ENCODE data around the gene UTP25. TPM values are rescaled to one million over a fixed set of nuclear protein-coding genes. Genes with fewer than 3 reads are reported as not detected.

UTP25 gene
- total and polyA plus RNA-seq, 12 donors, result 2.2 to 11.6 (median 7.8) TPM

DNA sequence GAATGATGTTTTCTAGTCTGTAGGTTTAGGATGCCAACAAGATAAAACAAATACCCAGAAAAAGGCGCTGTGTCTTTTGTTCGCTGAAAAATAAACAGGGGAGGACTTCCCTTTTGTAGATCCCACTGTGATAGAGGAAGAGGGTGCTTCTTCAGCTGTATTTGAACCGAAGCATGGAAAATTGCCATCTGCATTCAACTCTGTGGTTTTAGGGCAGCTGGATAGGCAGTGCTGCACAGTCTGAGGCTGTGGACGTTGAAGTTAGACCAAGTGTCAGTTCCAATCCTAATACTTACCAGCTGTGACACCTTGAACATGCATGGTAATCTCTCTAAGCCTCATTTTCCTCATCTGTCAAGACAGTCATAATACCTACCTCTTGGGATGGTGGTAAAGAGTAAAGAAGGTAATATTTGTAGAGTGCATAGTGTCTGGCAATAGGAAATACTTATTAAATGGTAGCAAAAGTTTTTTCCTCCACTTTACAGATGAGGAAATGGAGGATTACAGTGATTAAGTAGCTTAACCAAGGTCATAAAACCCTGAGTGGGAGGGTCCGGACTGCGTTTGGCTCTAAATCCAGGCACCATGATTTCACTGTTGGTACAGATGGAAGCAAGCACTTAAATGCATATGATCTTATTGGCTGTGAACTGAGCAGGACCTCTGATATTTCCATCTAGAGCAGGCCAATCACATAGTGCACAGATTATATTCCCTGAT lies 48.5 kb downstream of the UTP25 start:
- WGBS, 4 donors, result 80 to 83% (median 81%) methylated on average over 6 of the region's 6 CpGs

DNA sequence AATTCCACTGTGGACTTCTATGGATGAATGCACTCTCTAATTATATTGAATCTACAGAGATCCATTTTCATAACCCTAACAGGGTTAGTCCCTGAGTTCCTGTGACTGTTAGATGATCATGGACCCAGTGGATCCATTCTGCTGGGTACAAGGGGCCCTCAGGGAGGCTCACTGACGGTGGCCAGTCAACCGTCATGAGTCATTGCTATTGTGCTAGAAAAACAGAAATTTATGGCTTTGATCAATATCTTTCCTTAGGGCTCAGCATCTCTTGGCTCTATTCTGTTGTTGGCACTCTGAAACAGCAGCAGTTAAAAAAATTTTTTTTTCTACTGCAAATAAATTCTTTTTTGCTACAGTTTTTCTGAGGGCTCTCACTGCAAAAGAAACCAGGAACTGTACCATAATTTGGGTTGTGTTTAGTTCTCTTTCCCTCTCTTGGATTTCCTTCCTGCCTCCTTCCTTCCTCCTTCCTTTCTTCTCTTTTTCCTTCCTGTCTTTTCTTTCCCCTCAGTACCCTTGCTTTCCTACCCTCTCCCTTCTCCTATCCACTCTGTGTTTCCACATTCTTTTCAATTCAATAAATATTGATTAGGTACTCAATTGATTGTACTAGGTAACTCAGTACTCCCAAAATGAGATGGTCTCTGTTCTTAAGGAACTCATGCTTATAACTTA lies 49.5 kb downstream of the UTP25 start:
- intact Hi-C loops (cut with DNase I), result no loop called here
- WGBS, 4 donors, result 41 to 55% (median 44%) methylated on average over 2 of the region's 2 CpGs
- no peaks in the 10 kb centered on the region for H3K4me1 ChIP-seq (replicated peaks in 1 of 2)

More for the DNA sequence above, 48.5 kb downstream of the UTP25 start:
- no peaks in the 10 kb centered on the region for H3K36me3 ChIP-seq (replicated peaks in 1 of 2)
- H3K27me3 ChIP-seq, result no peaks in the 10 kb centered on the region
- DNase-seq, result no peak
- no peaks in the 10 kb centered on the region for H3K4me1 ChIP-seq (replicated peaks in 1 of 2)
- H3K27ac ChIP-seq, result no peak overlapping the region
- no peak overlapping the region for H3K4me3 ChIP-seq
- intact Hi-C loops (cut with DNase I), result no loop called here
- H3K9me3 ChIP-seq (replicated peaks in 1 of 3), result no peaks in the 10 kb centered on the region
- TF ChIP-seq, protein P1, sequence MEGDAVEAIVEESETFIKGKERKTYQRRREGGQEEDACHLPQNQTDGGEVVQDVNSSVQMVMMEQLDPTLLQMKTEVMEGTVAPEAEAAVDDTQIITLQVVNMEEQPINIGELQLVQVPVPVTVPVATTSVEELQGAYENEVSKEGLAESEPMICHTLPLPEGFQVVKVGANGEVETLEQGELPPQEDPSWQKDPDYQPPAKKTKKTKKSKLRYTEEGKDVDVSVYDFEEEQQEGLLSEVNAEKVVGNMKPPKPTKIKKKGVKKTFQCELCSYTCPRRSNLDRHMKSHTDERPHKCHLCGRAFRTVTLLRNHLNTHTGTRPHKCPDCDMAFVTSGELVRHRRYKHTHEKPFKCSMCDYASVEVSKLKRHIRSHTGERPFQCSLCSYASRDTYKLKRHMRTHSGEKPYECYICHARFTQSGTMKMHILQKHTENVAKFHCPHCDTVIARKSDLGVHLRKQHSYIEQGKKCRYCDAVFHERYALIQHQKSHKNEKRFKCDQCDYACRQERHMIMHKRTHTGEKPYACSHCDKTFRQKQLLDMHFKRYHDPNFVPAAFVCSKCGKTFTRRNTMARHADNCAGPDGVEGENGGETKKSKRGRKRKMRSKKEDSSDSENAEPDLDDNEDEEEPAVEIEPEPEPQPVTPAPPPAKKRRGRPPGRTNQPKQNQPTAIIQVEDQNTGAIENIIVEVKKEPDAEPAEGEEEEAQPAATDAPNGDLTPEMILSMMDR (IDR thresholded peaks at IDR 0.05), result no peak
- TF ChIP-seq POLR2A (IDR thresholded peaks at IDR 0.05), result no peak

DNA sequence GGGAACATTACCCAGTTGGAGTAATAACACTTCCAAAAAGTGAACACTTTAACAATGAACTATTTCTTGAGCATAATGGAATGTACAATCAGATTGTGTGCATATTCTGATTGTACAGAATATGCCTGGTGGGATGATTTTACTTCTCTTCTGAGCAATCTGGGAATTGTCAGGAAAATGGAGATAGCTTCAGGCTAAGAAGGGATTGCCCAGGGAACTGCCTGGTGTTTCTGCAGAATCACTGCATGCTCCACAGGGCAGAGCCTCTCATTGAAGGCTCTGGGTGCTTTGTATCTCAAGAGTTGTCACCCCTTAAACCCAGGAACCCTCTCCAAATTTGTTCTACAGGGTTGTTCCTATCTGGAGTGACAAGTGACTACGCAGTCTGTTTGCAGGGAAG lies 51.2 kb downstream of the UTP25 start:
- no peak for TF ChIP-seq POLR2A (IDR thresholded peaks at IDR 0.05)
- TF ChIP-seq, protein P1 (IDR thresholded peaks at IDR 0.05), result no peak
- DNase-seq, result no peak
- Histone ChIP-seq H3K9me3 (replicated peaks in 1 of 3) (no peaks in the 10 kb centered on the region), H3K36me3 (replicated peaks in 1 of 2) (no peaks in the 10 kb centered on the region), H3K4me3 (no peak overlapping the region), H3K27me3 (no peaks in the 10 kb centered on the region), H3K4me1 (replicated peaks in 1 of 2) (no peaks in the 10 kb centered on the region), H3K27ac (no peak overlapping the region)
- WGBS, 4 donors, result 82 to 100% (median 91%) methylated on average over 1 of the region's 1 CpG; no CpG with 5 or more reads in 1 of the 4 donors
- intact Hi-C loops (cut with DNase I), result no loop called here

More for the DNA sequence above, 49.5 kb downstream of the UTP25 start:
- Histone ChIP-seq H3K27me3 (no peaks in the 10 kb centered on the region), H3K36me3 (replicated peaks in 1 of 2) (no peaks in the 10 kb centered on the region), H3K27ac (no peak overlapping the region), H3K9me3 (replicated peaks in 1 of 3) (no peaks in the 10 kb centered on the region), H3K4me3 (no peak overlapping the region)
- DNase-seq, result no peak
- TF ChIP-seq, protein P1 (IDR thresholded peaks at IDR 0.05), result no peak
- TF ChIP-seq POLR2A (IDR thresholded peaks at IDR 0.05), result no peak

DNA sequence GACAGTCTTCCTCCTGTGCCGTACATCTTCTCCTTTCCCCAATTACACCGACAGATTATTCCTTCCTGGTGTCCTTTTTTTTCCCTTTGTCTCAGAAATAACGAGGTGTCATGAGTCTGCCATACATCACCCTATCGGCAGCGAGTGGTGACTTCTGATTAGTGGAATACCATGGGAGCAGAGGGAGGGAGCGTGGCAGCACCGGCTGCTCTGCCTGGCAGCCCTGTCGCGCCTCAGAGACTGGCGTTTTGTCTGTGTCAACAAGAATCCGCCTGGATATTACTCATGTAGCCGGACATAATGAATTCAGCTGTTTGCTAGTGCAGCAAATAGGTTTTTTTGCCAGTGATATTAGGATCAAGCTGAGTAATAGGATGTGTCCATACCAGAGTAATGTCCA lies 51.8 kb downstream of the UTP25 start:
- no peaks in the 10 kb centered on the region for H3K27me3 ChIP-seq
- H3K9me3 ChIP-seq (replicated peaks in 1 of 3), result no peaks in the 10 kb centered on the region
- WGBS, 4 donors, result 38 to 54% (median 49%) methylated on average over 12 of the region's 12 CpGs
- no peak for DNase-seq
- peaks cover 3% of the 10 kb centered on the region in 2 donors for H3K4me1 ChIP-seq (replicated peaks in 1 of 2)
- TF ChIP-seq, protein P1 (IDR thresholded peaks at IDR 0.05), result no peak
- TF ChIP-seq POLR2A (IDR thresholded peaks at IDR 0.05), result no peak
- H3K36me3 ChIP-seq (replicated peaks in 1 of 2), result no peaks in the 10 kb centered on the region
- H3K4me3 ChIP-seq, result no peak overlapping the region
- H3K27ac ChIP-seq, result no peak overlapping the region
- intact Hi-C loops (cut with DNase I), result no loop called here

All from adrenal gland (tissue), 12 donors.